AML-193 (cell line): ENCODE results near the gene KCNMA1.

ENCODE experiments used
- DNase-seq, 2 experiments: peaks; one replicate each; lab custom pipeline; 2025; lab: John Stamatoyannopoulos, UW

Gene KCNMA1

DNA sequence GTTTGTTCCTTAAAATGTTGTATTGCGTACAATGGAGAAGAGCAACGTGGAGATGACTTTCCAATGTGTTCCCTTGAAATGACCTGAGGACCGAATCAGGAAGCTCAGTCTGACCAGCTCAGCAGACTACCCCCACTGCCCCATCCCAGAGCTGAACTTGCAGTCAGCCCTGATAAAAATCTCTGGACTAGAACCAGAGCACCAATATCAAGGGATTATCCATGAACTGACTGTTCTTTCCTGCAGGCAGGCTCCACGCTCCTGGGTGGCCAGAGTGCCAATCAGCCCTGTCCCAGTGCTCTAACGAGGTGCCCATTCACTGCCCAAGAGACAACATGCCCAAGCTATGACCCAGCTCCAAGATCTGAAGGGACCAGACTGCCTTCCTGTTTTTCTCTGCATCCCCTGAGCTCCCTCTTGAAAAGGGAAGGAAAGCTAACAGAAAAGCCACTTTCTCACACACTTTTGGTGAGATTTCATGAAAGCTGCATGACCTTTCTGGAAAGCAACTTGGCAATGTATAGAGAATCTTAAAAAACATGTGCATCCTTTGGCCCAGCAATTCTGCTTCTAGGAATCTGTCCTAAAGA is 130.2 kb downstream of the KCNMA1 start:
- DNase-seq, result no peak

DNA sequence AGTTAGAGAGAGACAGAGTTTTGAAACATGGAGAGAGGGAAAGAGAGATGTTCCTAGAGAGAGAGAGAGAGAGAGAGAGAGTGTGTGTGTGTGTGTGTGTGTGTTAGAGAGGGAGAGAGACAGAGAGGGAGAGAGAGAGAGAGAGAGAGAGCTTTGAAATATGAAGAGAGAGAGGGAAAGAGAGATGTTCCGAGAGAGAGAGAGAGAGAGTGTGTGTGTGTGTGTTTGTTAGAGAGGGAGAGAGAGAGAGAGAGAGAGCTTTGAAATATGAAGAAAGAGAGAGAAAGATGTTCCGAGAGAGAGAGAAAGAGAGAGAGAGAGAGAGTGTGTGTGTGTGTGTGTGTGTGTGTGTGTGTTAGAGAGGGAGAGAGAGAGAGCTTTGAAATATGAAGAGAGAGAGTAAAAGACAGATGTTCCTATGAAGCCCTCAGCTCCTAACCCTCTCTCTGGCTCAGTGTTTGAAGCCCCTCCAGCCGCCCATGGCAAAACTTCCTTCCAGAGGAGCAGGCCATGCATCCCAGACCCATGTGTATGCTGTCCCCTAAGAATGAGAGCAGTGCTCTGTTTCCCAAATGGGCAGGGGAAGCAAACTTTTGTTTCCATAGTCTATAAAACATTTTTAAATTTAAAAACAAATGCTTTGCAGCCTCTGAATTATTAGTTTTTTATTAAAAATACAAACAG is 130.9 kb downstream of the KCNMA1 start:
- DNase-seq, result no peak

DNA sequence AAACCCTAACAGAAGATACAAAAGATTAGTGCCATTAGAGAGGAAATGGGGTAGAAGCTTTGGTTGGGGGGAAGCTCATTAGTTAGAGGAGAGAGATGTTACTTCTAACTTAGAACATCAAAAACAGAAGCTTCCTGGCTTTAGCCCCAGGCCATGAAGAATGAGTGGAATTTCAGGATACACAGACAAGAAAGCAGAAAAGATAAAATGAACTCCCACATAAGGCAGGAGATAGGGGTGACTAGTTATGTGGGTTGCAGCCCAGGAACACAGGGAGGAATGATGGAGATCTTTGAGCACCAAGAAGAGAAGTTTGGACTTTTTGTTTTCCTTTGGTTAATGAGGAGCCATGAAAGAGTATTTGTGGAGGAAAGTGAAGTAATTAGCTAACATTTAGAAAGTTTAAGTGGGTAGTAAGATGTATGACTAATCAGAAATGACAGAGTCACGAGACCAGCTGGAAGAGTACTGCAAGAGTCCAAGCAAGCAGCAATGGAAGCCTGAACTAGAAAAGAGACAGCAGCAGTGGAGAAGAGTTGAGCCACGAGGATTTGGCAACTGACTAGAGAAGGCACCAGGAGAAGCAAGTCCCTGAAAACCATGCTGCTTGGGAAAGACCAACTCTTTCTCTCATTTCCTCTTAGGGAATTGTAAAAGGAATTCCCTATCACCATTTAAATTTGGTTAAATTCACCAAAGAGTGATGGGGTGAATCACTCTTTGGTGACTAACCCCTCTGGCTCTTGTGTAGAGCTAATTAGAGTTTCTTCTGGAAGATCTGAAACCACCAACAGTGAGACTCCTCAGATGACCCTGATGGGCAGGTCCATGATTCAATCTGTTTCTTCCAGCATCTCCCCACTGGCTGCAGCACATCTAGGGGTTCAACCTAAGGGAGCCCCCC is 131.9 kb downstream of the KCNMA1 start:
- DNase-seq, result no peak

DNA sequence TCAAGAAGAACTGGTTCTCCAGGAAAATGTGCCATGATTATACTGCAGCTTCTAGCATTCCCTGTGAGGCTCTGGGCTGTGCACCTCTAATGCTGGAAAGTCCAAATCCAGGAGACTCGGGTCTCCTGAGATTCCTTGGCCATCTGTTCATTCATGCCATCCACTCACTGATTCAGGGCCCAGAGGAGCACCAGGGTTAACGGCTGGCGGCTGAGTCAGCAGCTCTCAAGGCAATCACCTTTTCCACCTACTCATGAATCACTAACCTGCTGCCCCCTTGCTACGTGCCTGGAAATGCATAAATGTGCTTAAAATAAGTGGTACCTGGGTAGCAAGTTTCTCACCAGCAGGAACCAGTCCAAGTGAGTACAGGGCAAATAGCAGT is 132.7 kb downstream of the KCNMA1 start:
- no peak for DNase-seq

DNA sequence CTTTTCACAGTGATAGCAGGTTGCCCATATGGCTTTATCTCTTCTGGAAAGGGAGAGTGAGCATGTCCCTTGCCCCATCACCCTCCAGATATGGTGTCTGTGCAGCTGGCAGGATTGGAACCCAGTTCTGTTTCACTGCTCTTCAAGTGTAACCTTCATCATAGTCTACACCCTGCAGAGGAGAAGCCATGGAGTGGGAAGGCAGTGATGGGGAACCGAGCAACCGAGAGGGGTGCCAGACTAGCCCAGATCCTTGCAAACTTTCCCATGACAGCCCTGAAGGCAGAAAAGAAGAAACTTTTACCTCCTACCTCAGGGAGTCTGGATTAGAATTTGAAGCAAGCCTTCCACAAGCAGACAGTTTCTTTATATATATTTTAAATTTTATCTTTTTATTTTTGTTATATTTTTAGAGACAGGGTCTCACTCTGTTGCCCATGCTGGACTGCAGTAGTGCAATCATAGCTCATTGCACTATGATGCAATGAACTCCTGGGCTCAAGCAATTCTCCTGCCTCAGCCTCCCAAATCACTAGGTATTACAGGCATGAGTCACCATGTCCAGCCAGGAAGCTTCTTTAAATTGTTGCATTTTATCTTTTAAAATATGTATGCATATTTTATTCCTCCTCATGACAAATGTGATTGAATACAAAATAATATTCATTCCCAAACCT is 133.3 kb downstream of the KCNMA1 start:
- no peak for DNase-seq

DNA sequence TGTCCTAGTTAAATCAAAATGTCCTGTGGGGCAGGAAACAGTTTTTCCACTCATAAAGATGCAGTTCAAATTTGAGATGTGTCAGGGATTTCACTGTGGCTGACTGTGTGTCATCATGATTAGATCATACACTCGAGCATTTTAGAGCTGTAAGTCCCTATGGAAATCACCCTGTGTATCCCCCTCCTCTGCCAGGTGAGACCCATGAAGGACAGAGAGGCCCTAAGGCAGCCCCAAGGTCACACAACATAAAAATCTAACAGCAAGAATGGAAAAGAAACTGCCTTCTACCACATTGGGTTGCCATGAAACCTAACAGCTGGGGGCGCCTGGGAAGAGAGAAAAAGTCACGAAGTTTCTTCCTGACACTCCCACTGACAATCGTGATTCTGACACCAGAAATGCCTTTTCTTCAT is 135.8 kb downstream of the KCNMA1 start:
- DNase-seq, result no peak

DNA sequence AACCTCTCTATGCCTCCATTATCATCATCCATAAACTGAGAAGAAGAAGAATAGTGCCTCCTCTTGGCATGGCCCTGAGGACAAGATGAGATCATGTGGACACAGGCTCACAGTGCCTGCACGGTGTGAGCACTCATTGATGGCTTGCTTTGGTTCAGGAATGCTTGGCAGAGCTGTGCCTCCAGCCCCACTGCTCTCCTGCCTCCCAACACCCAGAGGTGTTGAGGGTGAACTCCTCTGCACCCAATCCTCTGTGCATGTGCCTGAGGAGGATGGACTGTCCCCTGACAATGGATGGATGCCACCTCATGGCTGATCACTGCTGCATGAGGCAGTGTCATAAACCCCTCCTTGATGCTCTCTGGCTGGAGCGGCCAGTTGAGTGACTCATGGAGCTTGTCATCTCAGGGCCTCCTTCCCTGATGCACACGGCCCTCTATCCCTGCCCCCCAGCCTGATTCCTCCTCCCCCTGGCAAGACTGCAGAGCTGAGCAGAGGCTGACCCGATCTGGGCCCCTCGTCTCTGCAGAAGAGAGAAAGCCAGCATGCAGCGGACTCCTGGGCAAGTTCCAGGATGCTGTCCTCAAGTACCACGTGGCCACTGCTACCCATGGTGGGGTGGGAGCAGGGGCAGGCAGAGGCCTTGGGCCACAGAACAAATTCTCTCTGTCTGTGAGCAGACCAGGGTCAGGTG is 136.3 kb downstream of the KCNMA1 start:
- DNase-seq, result no peak

DNA sequence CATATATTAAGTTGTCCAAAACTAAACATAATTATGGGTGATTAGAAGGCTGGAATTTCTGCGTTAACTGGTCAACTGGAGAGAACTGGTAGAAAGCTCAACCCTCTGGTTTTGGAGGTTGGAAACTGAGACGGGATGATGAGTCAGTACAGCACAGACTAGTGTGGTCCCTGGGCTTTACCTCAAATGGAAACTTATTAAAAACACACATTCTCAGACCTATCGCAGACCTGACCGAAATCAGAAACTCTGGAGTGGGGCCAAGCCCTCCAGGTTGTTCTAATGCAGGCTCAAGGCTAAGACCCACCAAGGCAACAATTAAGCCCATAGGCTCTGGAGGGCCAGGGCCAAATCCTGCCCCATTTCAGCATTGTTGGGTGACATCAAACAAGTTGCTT is 136.9 kb downstream of the KCNMA1 start:
- no peak for DNase-seq

DNA sequence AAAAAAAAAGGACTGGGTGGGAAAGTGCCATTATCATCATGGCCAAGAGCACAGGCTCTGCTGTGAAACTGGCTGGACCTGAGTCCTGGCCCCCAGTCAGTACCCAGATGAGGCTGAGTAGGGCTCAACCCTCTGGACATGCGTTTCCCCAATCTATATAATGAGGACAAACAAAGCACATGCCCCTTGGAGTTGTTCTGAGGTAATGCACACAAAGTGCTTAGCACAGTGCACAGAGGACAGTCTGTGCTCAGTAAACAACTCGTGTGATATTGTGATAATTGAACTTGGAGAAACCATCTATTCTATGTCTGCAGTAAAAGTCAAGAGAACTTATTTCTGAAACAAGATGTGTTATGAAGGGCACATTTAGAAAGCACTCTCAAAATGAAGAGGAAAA is 138.8 kb downstream of the KCNMA1 start:
- no peak for DNase-seq

DNA sequence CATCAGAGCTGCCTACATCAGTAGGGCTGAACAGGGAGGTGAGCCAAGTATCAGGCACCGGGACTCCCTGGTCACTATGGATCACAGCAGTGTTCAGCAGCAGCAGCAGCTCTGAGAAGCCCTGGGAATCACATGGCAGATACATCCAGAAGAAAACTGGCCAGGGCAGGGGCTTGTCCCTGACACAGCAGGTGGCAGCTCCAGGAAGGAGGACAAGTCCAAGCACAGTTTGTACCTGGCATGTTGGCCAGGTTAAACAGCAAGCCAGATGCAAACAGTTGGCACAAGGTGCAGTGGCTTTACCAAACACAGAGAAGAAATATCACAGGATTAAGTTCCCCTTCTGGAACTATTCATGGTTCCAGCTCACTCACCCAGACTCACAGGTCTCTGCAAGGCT is 139.4 kb downstream of the KCNMA1 start:
- DNase-seq, result no peak

DNA sequence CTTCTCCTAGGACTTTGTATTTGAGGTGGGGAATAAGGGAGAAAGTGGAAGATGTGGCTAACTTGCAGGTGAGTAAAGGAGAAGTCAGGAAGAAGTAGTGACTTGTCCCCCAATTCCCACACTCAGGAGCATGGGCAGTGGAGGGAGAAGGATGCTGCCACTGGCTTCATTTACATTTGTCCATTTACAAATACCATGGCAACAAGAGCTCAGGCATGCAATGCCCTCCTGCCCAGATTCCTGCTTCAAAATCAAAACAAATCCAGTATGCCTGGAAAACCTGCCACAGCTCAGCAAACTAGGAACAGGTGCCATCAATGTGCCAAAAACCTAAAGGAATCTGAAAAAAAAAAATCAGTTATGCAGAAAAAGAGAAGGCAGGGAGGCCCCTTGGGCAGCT is 139.9 kb downstream of the KCNMA1 start:
- no peak for DNase-seq

DNA sequence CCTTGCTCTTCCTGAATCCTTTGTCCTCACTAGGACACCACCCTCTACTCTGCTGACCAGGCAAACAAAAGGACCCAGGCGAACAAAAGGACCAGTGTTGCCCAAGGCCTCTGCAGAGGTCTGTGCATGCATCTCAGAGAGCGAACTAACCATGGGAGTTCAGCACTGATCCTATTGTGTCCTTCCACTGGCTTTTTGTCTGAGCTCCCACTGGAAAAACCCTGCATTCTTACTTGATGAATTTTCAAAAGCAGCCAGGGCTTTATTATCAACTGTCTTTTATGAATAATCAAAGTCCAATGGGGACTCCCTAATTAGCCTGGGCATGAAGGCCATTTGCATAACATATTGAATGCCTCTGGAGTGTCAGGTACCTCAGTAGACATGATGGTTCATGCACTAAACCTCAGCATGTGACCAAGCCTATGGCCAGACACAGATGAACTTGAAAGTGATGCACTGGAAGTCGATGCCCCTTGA is 140.6 kb downstream of the KCNMA1 start:
- DNase-seq, result no peak

DNA sequence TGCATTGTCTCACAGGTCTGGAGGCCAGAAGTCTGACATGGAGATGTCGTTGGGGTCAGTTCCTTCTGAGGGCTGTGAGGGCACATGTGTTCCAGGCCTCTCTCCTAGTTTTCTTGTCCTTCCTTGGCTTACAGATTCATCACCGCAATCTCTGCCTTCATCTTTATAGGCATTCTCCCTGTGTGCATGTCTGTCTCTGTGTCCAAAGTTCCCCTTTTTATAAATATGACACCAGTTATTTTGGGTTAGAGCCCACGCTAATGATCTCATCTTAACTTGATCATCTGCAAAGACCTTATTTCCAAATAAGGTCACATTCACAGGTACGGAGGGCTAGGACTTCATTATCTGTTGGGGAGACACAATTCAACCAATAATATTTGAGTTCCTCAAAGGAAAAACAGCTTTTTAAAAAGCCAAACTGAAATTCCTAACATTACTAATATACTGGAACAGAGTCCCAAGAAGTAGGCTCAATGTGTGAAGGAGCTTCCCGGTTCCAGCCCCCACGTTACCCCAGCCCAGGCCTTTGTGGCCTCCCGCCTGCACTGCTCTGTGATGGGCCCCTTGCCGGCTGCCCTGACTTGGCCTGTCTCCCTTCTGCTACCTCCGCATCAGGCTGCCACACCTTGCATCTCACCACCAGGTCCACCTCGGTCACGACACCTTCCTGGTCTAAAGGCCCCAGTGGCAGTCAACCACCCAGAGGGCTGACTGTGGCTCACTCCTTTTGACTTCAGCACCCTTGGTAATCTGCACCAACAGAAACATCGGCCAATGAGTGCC is 142.7 kb downstream of the KCNMA1 start:
- DNase-seq, result no peak

DNA sequence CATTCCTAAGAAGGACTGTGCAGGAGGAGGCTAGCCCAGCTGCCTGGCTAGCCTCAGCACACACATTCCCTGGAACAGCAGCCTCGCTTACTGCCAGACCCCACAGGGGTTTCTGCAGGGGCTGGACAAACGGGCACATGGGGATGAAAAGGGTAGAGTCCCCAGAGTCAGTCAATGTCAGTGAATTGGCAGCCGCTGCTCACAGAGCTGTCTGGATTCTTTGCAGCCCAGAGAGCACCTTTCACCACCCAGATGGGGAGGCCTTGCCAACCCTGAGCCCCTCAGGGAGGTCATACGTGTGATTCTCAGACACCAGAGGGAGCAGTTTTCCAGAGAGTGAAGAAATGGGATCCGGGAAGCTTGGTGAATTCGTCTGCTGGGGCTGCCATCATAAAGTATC is 143.3 kb downstream of the KCNMA1 start:
- no peak for DNase-seq

DNA sequence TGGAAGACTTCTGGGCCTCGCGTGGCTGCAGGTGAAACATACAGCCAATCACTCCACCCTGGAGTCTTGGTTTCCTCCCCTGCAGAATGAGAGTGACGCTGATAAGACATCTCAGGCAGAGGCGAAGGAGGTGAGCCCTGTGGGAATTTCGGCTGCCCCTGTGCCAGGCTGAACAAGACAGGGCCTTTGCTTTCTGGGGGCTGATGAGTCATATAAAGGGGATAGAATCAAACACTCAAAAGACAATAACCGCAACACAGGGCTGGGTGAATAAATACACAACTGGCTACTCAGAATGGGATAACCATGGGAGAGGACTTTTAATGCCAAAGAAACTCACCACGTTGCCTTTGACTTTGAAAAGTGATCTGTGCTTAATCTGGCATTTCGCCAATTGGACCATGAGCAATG is 143.8 kb downstream of the KCNMA1 start:
- no peak for DNase-seq

DNA sequence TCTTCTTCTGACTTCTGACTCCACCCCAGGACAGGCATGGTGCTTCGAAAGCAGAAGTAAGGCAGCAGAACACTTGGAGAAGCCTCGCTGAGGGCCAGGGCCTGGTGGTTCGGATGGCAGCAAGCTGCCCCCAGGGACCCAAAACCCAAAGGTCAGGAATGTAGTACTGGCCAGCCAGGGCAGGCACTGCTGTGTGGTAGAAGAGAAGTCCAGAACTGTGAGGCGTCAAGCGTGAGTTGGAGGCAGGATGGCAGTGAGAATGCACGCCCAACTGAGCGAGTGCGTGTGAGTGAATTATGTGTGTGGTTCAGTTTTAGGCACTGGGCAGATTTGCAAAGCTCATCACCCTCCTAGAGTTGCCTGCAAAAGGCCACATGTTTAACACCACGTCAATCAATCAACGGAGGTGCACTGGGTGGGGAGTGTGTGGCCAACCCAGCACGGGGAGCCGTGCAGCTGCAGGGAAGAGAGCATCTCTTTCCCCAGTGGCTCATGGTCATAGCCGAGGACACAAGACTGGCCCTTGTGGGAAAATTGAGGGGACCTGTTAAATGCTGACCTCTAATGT is 144.3 kb downstream of the KCNMA1 start:
- no peak for DNase-seq

DNA sequence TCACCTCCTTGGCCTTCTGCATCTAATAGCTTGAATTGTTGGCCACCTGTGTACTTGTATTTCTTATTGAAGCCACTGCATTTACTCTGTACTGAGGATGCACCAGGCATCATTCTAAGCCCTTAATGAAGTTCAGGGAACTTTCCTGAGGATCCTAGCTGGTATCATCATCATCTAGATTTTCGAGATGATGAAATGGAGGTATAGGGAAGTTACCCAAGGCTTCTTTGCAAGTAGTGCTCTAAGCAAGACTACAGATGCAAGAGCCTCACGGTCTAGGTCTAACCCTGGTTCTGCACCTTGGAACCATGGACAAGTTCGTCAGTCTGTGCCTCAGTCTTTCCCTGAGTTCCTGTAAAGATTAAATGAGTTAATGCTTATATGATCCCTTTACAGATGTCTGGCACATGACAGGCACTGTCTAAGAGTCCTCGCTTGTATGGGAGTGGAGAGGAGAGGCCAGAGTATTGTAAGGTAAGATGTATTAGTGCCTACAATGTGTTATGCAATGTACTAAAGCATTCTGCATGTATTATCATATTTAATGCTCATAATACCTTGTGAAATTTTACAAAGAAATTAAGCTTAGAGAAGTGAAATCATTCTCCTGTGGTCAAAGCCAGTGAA is 145.1 kb downstream of the KCNMA1 start:
- no peak for DNase-seq

DNA sequence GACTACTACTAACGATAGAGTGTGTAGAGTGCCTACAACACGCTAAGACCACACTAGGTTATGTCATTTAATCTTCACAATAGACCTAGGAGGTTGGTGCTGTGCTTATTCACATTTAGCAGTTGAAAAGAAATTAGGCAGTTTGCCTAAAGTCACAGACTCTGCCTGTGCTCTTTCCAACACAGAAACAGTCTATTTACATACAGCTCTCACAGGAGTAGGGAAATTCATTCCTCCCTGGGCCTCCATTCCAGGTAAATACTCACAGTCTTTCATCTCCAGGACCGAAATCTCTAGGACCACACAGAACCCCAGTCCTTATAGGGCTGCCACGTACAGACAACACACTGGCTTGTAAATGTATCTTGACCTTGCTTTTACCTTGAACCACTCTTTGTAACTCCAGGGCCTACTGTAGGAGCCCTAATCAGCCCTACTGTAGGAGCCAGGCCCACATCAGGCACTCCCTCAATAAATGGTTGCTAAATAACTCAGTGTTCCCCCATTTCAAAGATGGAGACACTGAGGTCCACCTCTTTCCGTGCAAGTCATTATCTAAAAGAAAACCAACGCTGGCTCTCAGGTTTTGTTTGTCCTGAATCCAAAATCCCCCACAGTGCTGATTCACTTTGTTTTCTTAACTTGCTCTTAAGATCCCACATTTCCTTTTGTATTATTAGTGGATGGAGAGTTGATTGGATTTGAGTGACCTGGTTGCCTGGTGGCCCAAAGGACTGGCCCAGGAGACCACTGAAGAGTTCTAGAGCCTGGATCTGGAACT is 146.9 kb downstream of the KCNMA1 start:
- no peak for DNase-seq

DNA sequence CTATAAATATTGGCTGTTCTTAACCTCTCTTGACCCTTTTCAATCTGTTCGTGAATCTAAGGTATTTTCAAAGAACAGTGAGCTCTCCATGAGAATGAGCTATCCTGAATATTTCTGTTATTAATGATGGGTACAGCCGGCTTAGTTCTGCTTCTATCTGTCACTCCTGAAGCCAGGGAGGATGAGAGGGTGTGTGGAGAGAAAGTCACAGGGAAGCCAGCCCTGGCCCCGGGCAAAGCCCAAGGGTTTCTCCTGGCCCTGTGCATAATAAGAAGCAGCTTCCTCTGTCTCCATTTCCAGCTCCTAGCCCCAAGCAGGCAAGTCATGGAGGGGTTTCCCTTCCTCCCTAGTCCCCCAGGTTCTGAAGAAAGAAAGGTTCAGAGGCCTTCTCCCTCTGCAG is 151.1 kb downstream of the KCNMA1 start:
- DNase-seq, result no peak
